B cell (primary cell): ENCODE data around the gene PTPRN2. TPM values are rescaled to one million over a fixed set of nuclear protein-coding genes. Genes with fewer than 3 reads are reported as not detected.

ENCODE experiments used
- ATAC-seq: fragments of 200-7000 bp; cut with Tn5 transposase; one replicate; pipeline ENCODE4 v1.10.0; 2021; ENCODE audit warnings: low read depth, mild to moderate bottlenecking, moderate number of reproducible peaks, moderate library complexity
- CTCF ChIA-PET: fragments of 350-600 bp; sonication (Branson Sonifier 250); formaldehyde crosslinking; loops from one replicate; lab custom pipeline; 2021; ENCODE audit warnings: antibody characterized with exemption, inconsistent platforms; lab: Charles Lee
- POLR2A ChIA-PET: fragments of 350-600 bp; sonication (Branson Sonifier 250); formaldehyde crosslinking; loops from one replicate; lab custom pipeline; 2021; ENCODE audit warnings: antibody characterized with exemption; lab: Charles Lee
- DNase-seq: peaks from one replicate; pipeline ENCODE4 v3.0.0; 2013
- H2AFZ ChIP-seq: 2 replicates; pipeline ENCODE4 v1.6.1; 2012; ENCODE audit warnings: mild to moderate bottlenecking, low read depth, low read length; ENCODE audit not compliant: insufficient read depth, poor library complexity, severe bottlenecking
- H3K27ac ChIP-seq, 2 donors: 1 replicate in 1 of 2; 2 replicates in 1 of 2; pipeline ENCODE4 v1.5.1; 2012 to 2013; ENCODE audit warnings: low read length in 2 of 2, mild to moderate bottlenecking in 2 of 2, moderate library complexity in 1 of 2
- H3K27me3 ChIP-seq, 4 experiments: fragments of 200-600 bp in 1 of 4; sonication (generic) in 1 of 4; replicated peaks in 1 of 4; 1 replicate in 2 of 4; 2 replicates in 2 of 4; pipeline versions ENCODE4 v1.6.1 to v1.7.0; 2013 to 2016; ENCODE audit warnings: low read length in 3 of 4, mild to moderate bottlenecking in 2 of 4, mixed read lengths in 1 of 4, moderate library complexity in 1 of 4; ENCODE audit not compliant: insufficient read depth in 4 of 4, control insufficient read depth in 3 of 4; ENCODE audit errors: control extremely low read depth in 1 of 4
- H3K36me3 ChIP-seq, 2 experiments: replicated peaks in 1 of 2; 1 replicate in 1 of 2; 2 replicates in 1 of 2; pipeline versions ENCODE4 v1.6.1 to v1.7.1; 2013; ENCODE audit warnings: low read length in 1 of 2; ENCODE audit not compliant: insufficient read depth in 2 of 2, control insufficient read depth in 1 of 2; ENCODE audit errors: control extremely low read depth in 1 of 2, extremely low read depth in 1 of 2
- H3K4me1 ChIP-seq, 2 donors: fragments of 200-600 bp in 1 of 2; sonication (generic) in 1 of 2; 1 replicate in 1 of 2; 2 replicates in 1 of 2; pipeline versions ENCODE4 v1.5.1 to v1.6.1; 2013 to 2017; ENCODE audit warnings: low read length in 2 of 2; ENCODE audit not compliant: control insufficient read depth in 2 of 2, insufficient read depth in 2 of 2
- H3K4me2 ChIP-seq: replicated peaks from 2 replicates; pipeline ENCODE3; 2012; ENCODE audit warnings: mild to moderate bottlenecking, low read depth, low read length; ENCODE audit not compliant: poor library complexity, severe bottlenecking
- H3K4me3 ChIP-seq, 5 experiments: fragments of 200-600 bp in 1 of 5; sonication (generic) in 1 of 5; 1 replicate in 3 of 5; 2 replicates in 2 of 5; pipeline versions ENCODE4 v1.5.1 to v1.7.0; 2011 to 2016; ENCODE audit warnings: low read length in 4 of 5, mild to moderate bottlenecking in 4 of 5, low read depth in 2 of 5, control low read depth in 1 of 5, moderate library complexity in 1 of 5; ENCODE audit not compliant: insufficient read depth in 1 of 5; ENCODE audit errors: control extremely low read depth in 1 of 5, extremely low read depth in 1 of 5
- H3K79me2 ChIP-seq: fragments of 200-600 bp; sonication (generic); one replicate; pipeline ENCODE4 v1.6.0; 2016; ENCODE audit warnings: low read length; ENCODE audit not compliant: control insufficient read depth, insufficient read depth
- H3K9ac ChIP-seq: fragments of 200-600 bp; sonication (generic); 2 replicates; pipeline ENCODE4 v1.6.1; 2017; ENCODE audit warnings: mild to moderate bottlenecking, low read length, moderate library complexity
- H3K9me3 ChIP-seq, 3 donors: one replicate each; pipeline versions ENCODE4 v1.6.1 to v1.7.1; 2013; ENCODE audit warnings: low read length in 2 of 3; ENCODE audit not compliant: control insufficient read depth in 2 of 3, insufficient read depth in 1 of 3; ENCODE audit errors: control extremely low read depth in 1 of 3
- H4K20me1 ChIP-seq: 2 replicates; pipeline ENCODE4 v1.6.0; 2012; ENCODE audit warnings: mild to moderate bottlenecking, low read length; ENCODE audit not compliant: insufficient read depth, control insufficient read depth, poor library complexity, severe bottlenecking
- H3K27ac Mint-ChIP-seq: one replicate; pipeline ENCODE4 v1.8.0; 2021; ENCODE audit warnings: mixed read lengths
- H3K27me3 Mint-ChIP-seq: one replicate; pipeline ENCODE4 v1.8.0; 2021; ENCODE audit warnings: mixed read lengths
- H3K4me1 Mint-ChIP-seq: one replicate; pipeline ENCODE4 v1.8.0; 2021; ENCODE audit warnings: mixed read lengths
- H3K4me3 Mint-ChIP-seq: one replicate; pipeline ENCODE4 v1.8.0; 2021; ENCODE audit warnings: mixed read lengths
- H3K9me3 Mint-ChIP-seq: one replicate; pipeline ENCODE4 v1.8.0; 2022; ENCODE audit warnings: mixed read lengths; ENCODE audit not compliant: insufficient read depth
- CTCF ChIP-seq: fragments of 200-600 bp; IDR thresholded peaks from one replicate; pipeline ENCODE4 v1.8.0; 2022; ENCODE audit warnings: antibody characterized with exemption, mild to moderate bottlenecking
- EZH2 ChIP-seq: IDR thresholded peaks from 2 replicates; pipeline ENCODE4 v1.6.1; 2012; ENCODE audit warnings: borderline replicate concordance, low read depth, mild to moderate bottlenecking, moderate library complexity, low read length; ENCODE audit not compliant: insufficient read depth, poor library complexity, severe bottlenecking
- WGBS: methylation state at CpG from one replicate; pipeline ENCODE4 v1.1.5; 2013; ENCODE audit warnings: missing lambda C conversion rate; ENCODE audit not compliant: insufficient coverage; 5-methylcytosine and 5-hydroxymethylcytosine counted together
- intact Hi-C: fragments of 100-400 bp; cut with micrococcal nuclease; formaldehyde crosslinking; loops from one replicate; pipeline ENCODE4 v1.10.0; 2022
- polyA plus RNA-seq: library from polyadenylated mRNA; depleted of rRNA; stranded (reverse); fragments of >200 nt; gene quantifications from 2 replicates; pipeline ENCODE4 v1.2.3, GENCODE V29; 2012
- total RNA-seq, 2 donors: library from RNA; stranded (reverse); fragments of 120-200 nt in 1 of 2; gene quantifications; 1 replicate in 1 of 2; 2 replicates in 1 of 2; pipeline versions ENCODE4 v1.2.3 to v1.2.4, GENCODE V29; 2013 to 2022

Gene PTPRN2
- total and polyA plus RNA-seq, 2 donors (not counting 1 experiment from before 2014, with no cell fraction given), result 2.0 to 5.0 TPM

- no peaks in the 10 kb centered on the region for H3K36me3 ChIP-seq
- no peak overlapping the region for H3K27ac ChIP-seq
- intact Hi-C loops, result no loop called here
- DNase-seq, result no peak
- no peak overlapping the region for H3K27ac Mint-ChIP-seq
- H3K27me3 Mint-ChIP-seq, result no peaks in the 10 kb centered on the region
- POLR2A ChIA-PET, result no interaction called here
- H3K4me2 ChIP-seq, result no peak overlapping the region
- no peaks in the 10 kb centered on the region for H3K4me1 ChIP-seq
- H3K27me3 ChIP-seq, result no peaks in the 10 kb centered on the region
- H3K9me3 Mint-ChIP-seq, result no peaks in the 10 kb centered on the region
- WGBS, result over 99% methylated on average over 11 of the region's 13 CpGs
- H4K20me1 ChIP-seq, result no peaks in the 10 kb centered on the region
- H3K4me3 ChIP-seq, result no peak overlapping the region
- no peak overlapping the region for H3K9ac ChIP-seq
- H3K4me1 Mint-ChIP-seq, result no peaks in the 10 kb centered on the region
- no peaks in the 10 kb centered on the region for H3K79me2 ChIP-seq
- H3K9me3 ChIP-seq, result peaks cover 0 to 52% (median 0%) of the 10 kb centered on the region in 3 donors
- no peak overlapping the region for H2AFZ ChIP-seq
- ATAC-seq, result no peak
- H3K4me3 Mint-ChIP-seq, result no peak overlapping the region
- CTCF ChIA-PET, result no interaction called here
- no peak for TF ChIP-seq EZH2
- TF ChIP-seq CTCF, result no peak
These were observed 527.4 kb downstream of the PTPRN2 start for GRCh38 chr7:158060216-158060615.

- no peak overlapping the region for H3K27ac ChIP-seq
- no peak overlapping the region for H3K27ac Mint-ChIP-seq
- no peak overlapping the region for H3K4me3 Mint-ChIP-seq
- no peaks in the 10 kb centered on the region for H3K27me3 ChIP-seq
- no peaks in the 10 kb centered on the region for H4K20me1 ChIP-seq
- H3K9me3 Mint-ChIP-seq, result no peaks in the 10 kb centered on the region
- no peaks in the 10 kb centered on the region for H3K27me3 Mint-ChIP-seq
- H3K9me3 ChIP-seq, result peaks cover 0 to 46% (median 0%) of the 10 kb centered on the region in 3 donors
- no peak overlapping the region for H3K4me3 ChIP-seq
- ATAC-seq, result no peak
- WGBS, result 96% methylated on average over 8 of the region's 8 CpGs
- intact Hi-C loops, result no loop called here
- no peaks in the 10 kb centered on the region for H3K4me1 ChIP-seq
- H3K9ac ChIP-seq, result no peak overlapping the region
- H3K79me2 ChIP-seq, result no peaks in the 10 kb centered on the region
- POLR2A ChIA-PET, result no interaction called here
- CTCF ChIA-PET, result no interaction called here
- H3K4me1 Mint-ChIP-seq, result no peaks in the 10 kb centered on the region
- TF ChIP-seq EZH2, result no peak
- no peak for TF ChIP-seq CTCF
- DNase-seq, result no peak
- H3K36me3 ChIP-seq, result no peaks in the 10 kb centered on the region
- no peak overlapping the region for H3K4me2 ChIP-seq
- no peak overlapping the region for H2AFZ ChIP-seq
These were observed 530.2 kb downstream of the PTPRN2 start for GRCh38 chr7:158057446-158057845.
